ENCODE measurements around the gene MYLK. TPM values are rescaled to one million over a fixed set of nuclear protein-coding genes. Genes with fewer than 3 reads are reported as not detected.

The MYLK gene
- total RNA-seq, 2 experiments from 2014 or later, result 0.22 TPM; not detected in 1

- H3K36me3 Mint-ChIP-seq (ENCODE audit: low read depth), result no peaks in the 10 kb centered on the region
- Histone ChIP-seq H3K36me3 (ENCODE audit: insufficient read depth, low read length) (no peaks in the 10 kb centered on the region), H3K4me1 (ENCODE audit: insufficient read depth, low read length) (no peaks in the 10 kb centered on the region), H3K27ac (ENCODE audit: low read depth in 1 of 2, low read length in 2 of 2) (no peak overlapping the region), H3K27me3 (ENCODE audit: control insufficient read depth in 1 of 2, insufficient read depth in 2 of 2, low read length in 2 of 2) (no peaks in the 10 kb centered on the region), H3K9me3 (ENCODE audit: control insufficient read depth in 1 of 2, insufficient read depth in 1 of 2, low read length in 2 of 2) (no peaks in the 10 kb centered on the region), H3K4me3 (ENCODE audit: low read length) (no peak overlapping the region)
- CTCF ChIA-PET, result no interaction called here
- H3K9me3 Mint-ChIP-seq, result no peaks in the 10 kb centered on the region
- TF ChIP-seq, protein P1, sequence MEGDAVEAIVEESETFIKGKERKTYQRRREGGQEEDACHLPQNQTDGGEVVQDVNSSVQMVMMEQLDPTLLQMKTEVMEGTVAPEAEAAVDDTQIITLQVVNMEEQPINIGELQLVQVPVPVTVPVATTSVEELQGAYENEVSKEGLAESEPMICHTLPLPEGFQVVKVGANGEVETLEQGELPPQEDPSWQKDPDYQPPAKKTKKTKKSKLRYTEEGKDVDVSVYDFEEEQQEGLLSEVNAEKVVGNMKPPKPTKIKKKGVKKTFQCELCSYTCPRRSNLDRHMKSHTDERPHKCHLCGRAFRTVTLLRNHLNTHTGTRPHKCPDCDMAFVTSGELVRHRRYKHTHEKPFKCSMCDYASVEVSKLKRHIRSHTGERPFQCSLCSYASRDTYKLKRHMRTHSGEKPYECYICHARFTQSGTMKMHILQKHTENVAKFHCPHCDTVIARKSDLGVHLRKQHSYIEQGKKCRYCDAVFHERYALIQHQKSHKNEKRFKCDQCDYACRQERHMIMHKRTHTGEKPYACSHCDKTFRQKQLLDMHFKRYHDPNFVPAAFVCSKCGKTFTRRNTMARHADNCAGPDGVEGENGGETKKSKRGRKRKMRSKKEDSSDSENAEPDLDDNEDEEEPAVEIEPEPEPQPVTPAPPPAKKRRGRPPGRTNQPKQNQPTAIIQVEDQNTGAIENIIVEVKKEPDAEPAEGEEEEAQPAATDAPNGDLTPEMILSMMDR (IDR thresholded peaks at IDR 0.05), result no peak
- H3K4me3 Mint-ChIP-seq, result no peak overlapping the region
- ATAC-seq (ENCODE audit: poor library complexity) (no peak), DNase-seq (no peak)
- intact Hi-C loops (cut with DNase I, micrococcal nuclease), result no loop called here
- H3K4me1 Mint-ChIP-seq (ENCODE audit: low read depth), result no peaks in the 10 kb centered on the region
- no peaks in the 10 kb centered on the region for H3K27me3 Mint-ChIP-seq
- POLR2A ChIA-PET, result no interaction called here
- no peak overlapping the region for H3K27ac Mint-ChIP-seq
Observed at GRCh38 chr3:123698813-123699212, 185.3 kb downstream of the MYLK start.

DNA sequence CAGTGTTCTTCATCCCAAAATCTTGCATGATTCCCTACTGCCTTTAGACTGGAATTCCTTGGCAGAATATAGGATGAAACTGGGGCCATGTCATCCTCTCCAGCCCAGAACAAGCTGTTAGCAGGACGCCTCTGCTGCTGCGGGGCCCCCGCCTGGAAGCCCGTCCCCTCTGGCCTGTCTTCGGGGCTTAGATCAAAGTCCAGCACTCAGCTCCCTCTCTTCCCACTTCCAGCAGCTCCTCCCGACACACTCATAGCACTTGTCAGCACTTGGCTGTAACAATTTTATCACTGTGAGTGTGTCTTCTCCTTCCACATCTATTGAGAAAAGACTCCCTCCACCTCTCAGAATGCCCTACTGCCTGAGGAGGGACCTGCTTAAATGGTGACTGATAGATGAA lies 187.3 kb downstream of the MYLK start:
- no peaks in the 10 kb centered on the region for H3K36me3 Mint-ChIP-seq (ENCODE audit: low read depth)
- TF ChIP-seq, protein P1 (IDR thresholded peaks at IDR 0.05), result no peak
- ATAC-seq (ENCODE audit: poor library complexity) (no peak), DNase-seq (no peak)
- Histone ChIP-seq H3K4me3 (ENCODE audit: low read length) (no peak overlapping the region), H3K4me1 (ENCODE audit: insufficient read depth, low read length) (no peaks in the 10 kb centered on the region), H3K27ac (ENCODE audit: low read depth in 1 of 2, low read length in 2 of 2) (no peak overlapping the region), H3K27me3 (ENCODE audit: control insufficient read depth in 1 of 2, insufficient read depth in 2 of 2, low read length in 2 of 2) (no peaks in the 10 kb centered on the region), H3K9me3 (ENCODE audit: control insufficient read depth in 1 of 2, insufficient read depth in 1 of 2, low read length in 2 of 2) (no peaks in the 10 kb centered on the region), H3K36me3 (ENCODE audit: insufficient read depth, low read length) (no peaks in the 10 kb centered on the region)
- no peak overlapping the region for H3K27ac Mint-ChIP-seq
- ChIA-PET POLR2A (no interaction called here), CTCF (no interaction called here)
- H3K9me3 Mint-ChIP-seq, result no peaks in the 10 kb centered on the region
- no peaks in the 10 kb centered on the region for H3K4me1 Mint-ChIP-seq (ENCODE audit: low read depth)
- H3K4me3 Mint-ChIP-seq, result no peak overlapping the region
- no peaks in the 10 kb centered on the region for H3K27me3 Mint-ChIP-seq
- intact Hi-C loops (cut with DNase I, micrococcal nuclease), result no loop called here

DNA sequence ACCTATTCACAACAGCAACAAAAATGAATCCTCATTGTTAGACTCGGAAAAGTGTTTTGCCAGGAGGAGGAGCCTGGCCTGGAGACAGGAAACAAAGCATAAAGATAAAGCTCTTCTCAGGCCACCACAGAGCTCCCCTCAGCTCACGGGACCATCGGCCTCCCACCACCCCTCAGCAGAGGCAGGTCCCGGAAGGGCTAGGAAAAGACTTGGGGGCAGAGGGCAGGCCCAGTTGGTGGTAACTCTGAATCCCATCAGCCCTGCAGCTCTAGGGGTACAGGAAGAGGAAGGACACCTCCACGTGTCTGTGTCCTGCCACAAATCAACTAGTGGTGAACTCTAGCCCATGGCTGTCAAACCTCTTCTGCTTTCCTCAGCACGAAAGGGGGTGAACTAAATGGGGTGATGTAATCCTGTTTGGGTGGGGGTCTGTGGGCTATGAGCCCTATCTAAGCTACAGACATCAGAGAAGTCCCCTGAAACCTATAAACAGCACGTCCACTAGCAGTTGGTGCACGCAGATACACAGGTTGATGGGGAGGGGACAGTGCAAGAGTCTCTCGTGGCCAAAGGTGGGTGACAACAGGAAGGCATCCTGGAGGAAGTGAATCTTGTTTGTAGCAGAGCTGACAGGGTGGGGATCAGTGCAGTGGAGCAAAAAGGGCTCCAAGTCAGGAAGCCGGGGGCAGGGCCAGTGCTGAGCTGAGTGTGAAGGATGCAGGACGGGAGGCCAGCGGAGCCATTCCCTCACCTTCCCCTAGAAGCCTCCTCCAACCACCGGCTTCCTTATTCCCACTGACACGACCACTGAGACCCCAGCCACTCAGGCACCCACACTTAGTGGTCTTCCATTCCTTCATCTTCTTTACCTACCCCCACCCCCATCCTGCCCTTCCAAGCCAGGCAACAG lies 188.1 kb downstream of the MYLK start:
- no peaks in the 10 kb centered on the region for H3K36me3 Mint-ChIP-seq (ENCODE audit: low read depth)
- POLR2A ChIA-PET, result no interaction called here
- Histone ChIP-seq H3K27me3 (ENCODE audit: control insufficient read depth in 1 of 2, insufficient read depth in 2 of 2, low read length in 2 of 2) (no peaks in the 10 kb centered on the region), H3K4me3 (ENCODE audit: low read length) (no peak overlapping the region), H3K27ac (ENCODE audit: low read depth in 1 of 2, low read length in 2 of 2) (no peak overlapping the region), H3K9me3 (ENCODE audit: control insufficient read depth in 1 of 2, insufficient read depth in 1 of 2, low read length in 2 of 2) (no peaks in the 10 kb centered on the region), H3K4me1 (ENCODE audit: insufficient read depth, low read length) (no peaks in the 10 kb centered on the region), H3K36me3 (ENCODE audit: insufficient read depth, low read length) (no peaks in the 10 kb centered on the region)
- no peaks in the 10 kb centered on the region for H3K9me3 Mint-ChIP-seq
- DNase-seq (no peak), ATAC-seq (ENCODE audit: poor library complexity) (no peak)
- no peak overlapping the region for H3K27ac Mint-ChIP-seq
- CTCF ChIA-PET, result no interaction called here
- no peak overlapping the region for H3K4me3 Mint-ChIP-seq
- TF ChIP-seq, protein P1 (IDR thresholded peaks at IDR 0.05), result no peak
- H3K27me3 Mint-ChIP-seq, result no peaks in the 10 kb centered on the region
- no peaks in the 10 kb centered on the region for H3K4me1 Mint-ChIP-seq (ENCODE audit: low read depth)
- intact Hi-C loops (cut with DNase I, micrococcal nuclease), result no loop called here
